ENCODE data around the gene CLBA1.

DNA sequence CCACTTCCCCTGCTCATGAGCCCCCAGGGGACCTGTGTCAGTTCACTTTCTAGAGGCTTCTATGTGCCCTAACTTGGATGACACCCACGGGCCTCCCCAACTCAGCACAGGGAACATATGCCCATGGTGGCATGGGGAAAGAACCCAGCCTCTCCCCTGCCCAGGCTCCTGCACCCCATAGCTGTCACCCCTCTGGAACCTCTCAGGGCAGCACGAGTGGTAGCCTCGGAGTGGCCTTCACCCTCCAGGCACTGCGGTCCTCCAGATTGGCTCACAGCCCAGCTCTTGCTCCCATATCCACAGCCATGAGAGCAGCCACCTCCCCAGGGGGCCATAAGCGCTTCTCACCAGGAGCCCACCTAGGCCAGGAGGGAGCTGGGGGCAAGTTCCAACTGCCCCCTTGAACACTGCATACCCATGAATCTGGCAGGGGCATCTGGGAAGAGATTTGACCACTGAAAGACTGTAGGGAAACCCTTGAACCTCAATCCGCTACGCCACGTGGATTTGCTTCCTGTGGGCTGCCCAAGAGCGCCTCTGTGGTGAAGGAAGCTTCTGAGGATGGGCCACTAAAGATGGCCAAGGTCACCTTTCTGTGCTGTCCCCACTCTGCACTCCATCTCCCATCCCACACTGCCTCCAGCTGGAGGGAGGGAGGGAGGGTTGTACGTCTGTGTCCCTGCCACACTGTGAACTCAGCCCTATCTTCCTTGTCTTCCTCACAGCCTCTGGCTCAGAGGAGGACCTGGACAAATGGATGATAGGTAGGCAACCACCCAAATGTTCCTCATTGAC is 49.0 kb upstream of the CLBA1 start:
- TF ChIP-seq, protein P1, sequence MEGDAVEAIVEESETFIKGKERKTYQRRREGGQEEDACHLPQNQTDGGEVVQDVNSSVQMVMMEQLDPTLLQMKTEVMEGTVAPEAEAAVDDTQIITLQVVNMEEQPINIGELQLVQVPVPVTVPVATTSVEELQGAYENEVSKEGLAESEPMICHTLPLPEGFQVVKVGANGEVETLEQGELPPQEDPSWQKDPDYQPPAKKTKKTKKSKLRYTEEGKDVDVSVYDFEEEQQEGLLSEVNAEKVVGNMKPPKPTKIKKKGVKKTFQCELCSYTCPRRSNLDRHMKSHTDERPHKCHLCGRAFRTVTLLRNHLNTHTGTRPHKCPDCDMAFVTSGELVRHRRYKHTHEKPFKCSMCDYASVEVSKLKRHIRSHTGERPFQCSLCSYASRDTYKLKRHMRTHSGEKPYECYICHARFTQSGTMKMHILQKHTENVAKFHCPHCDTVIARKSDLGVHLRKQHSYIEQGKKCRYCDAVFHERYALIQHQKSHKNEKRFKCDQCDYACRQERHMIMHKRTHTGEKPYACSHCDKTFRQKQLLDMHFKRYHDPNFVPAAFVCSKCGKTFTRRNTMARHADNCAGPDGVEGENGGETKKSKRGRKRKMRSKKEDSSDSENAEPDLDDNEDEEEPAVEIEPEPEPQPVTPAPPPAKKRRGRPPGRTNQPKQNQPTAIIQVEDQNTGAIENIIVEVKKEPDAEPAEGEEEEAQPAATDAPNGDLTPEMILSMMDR (IDR thresholded peaks at IDR 0.05) = no peak
- no peak for TF ChIP-seq POLR2A (IDR thresholded peaks at IDR 0.05)

Measured in uterus (tissue), 2 donors.